Measurements from ENCODE around the gene LILRB2.

DNA sequence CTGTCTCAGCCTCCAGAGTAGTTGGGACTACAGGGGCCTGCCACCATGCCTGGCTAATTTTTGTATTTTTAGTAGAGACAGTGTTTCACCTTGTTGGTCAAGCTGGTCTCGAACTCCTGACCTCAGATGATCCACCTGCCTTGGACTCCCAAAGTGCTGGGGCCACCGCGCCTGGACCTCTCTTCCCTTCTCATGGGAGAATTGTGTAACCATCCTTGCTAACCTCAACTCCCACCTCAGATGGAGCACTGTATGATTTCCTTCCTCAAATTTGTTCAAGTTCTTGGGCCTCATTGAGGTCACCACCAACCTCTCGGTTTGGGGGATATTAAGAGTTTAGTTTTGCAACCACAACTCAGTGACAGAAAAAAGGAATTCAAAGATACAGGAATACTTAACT lies 21.3 kb upstream of the LILRB2 start:
- TF ChIP-seq, protein P1, sequence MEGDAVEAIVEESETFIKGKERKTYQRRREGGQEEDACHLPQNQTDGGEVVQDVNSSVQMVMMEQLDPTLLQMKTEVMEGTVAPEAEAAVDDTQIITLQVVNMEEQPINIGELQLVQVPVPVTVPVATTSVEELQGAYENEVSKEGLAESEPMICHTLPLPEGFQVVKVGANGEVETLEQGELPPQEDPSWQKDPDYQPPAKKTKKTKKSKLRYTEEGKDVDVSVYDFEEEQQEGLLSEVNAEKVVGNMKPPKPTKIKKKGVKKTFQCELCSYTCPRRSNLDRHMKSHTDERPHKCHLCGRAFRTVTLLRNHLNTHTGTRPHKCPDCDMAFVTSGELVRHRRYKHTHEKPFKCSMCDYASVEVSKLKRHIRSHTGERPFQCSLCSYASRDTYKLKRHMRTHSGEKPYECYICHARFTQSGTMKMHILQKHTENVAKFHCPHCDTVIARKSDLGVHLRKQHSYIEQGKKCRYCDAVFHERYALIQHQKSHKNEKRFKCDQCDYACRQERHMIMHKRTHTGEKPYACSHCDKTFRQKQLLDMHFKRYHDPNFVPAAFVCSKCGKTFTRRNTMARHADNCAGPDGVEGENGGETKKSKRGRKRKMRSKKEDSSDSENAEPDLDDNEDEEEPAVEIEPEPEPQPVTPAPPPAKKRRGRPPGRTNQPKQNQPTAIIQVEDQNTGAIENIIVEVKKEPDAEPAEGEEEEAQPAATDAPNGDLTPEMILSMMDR (conservative IDR thresholded peaks at IDR 0.05; ENCODE audit: low read depth in 2 of 2), result no peak
- TF ChIP-seq JUNB (IDR thresholded peaks at IDR 0.05; ENCODE audit: unreplicated experiment), result no peak
- no peak for TF ChIP-seq EZH2phosphoT487 (IDR thresholded peaks at IDR 0.05; ENCODE audit: unreplicated experiment)
- TF ChIP-seq CREB1 (CRISPR knock-in tag; IDR thresholded peaks at IDR 0.05; ENCODE audit: low read depth), result no peak
- TF ChIP-seq POLR2AphosphoS5 (IDR thresholded peaks at IDR 0.05; ENCODE audit: low read depth), result no peak
- TF ChIP-seq, protein P2, sequence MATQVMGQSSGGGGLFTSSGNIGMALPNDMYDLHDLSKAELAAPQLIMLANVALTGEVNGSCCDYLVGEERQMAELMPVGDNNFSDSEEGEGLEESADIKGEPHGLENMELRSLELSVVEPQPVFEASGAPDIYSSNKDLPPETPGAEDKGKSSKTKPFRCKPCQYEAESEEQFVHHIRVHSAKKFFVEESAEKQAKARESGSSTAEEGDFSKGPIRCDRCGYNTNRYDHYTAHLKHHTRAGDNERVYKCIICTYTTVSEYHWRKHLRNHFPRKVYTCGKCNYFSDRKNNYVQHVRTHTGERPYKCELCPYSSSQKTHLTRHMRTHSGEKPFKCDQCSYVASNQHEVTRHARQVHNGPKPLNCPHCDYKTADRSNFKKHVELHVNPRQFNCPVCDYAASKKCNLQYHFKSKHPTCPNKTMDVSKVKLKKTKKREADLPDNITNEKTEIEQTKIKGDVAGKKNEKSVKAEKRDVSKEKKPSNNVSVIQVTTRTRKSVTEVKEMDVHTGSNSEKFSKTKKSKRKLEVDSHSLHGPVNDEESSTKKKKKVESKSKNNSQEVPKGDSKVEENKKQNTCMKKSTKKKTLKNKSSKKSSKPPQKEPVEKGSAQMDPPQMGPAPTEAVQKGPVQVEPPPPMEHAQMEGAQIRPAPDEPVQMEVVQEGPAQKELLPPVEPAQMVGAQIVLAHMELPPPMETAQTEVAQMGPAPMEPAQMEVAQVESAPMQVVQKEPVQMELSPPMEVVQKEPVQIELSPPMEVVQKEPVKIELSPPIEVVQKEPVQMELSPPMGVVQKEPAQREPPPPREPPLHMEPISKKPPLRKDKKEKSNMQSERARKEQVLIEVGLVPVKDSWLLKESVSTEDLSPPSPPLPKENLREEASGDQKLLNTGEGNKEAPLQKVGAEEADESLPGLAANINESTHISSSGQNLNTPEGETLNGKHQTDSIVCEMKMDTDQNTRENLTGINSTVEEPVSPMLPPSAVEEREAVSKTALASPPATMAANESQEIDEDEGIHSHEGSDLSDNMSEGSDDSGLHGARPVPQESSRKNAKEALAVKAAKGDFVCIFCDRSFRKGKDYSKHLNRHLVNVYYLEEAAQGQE (IDR thresholded peaks at IDR 0.05; ENCODE audit: unreplicated experiment), result no peak
- no peak for TF ChIP-seq EZH2 (IDR thresholded peaks at IDR 0.05; ENCODE audit: low read depth, unreplicated experiment)

Measured in GM23338 (cell line).